ACC112 (cell line): ENCODE results near the gene IFRD2.

Experiments
- H2AFZ ChIP-seq: fragments of 200-600 bp; sonication (generic); one replicate; pipeline ENCODE4 v1.6.0; 2017; ENCODE audit warnings: antibody characterized with exemption, low read length; ENCODE audit not compliant: unreplicated experiment
- H3K27ac ChIP-seq: fragments of 200-600 bp; sonication (generic); 2 replicates; pipeline ENCODE4 v1.5.1; 2014; ENCODE audit warnings: low read depth, mild to moderate bottlenecking, antibody characterized with exemption, low read length, moderate library complexity
- H3K27me3 ChIP-seq: fragments of 200-600 bp; sonication (generic); 2 replicates; pipeline ENCODE4 v1.6.1; 2014; ENCODE audit warnings: mild to moderate bottlenecking, antibody characterized with exemption, low read length, moderate library complexity, mixed read lengths; ENCODE audit not compliant: insufficient read depth
- H3K36me3 ChIP-seq: fragments of 200-600 bp; sonication (generic); 2 replicates; pipeline ENCODE4 v1.6.1; 2016; ENCODE audit warnings: mild to moderate bottlenecking, antibody characterized with exemption, low read length, moderate library complexity, mixed read lengths; ENCODE audit not compliant: insufficient read depth
- H3K4me1 ChIP-seq: fragments of 200-600 bp; sonication (generic); one replicate; pipeline ENCODE4 v1.6.1; 2016; ENCODE audit warnings: low read length, mixed read lengths; ENCODE audit not compliant: insufficient read depth, unreplicated experiment, control insufficient read depth
- H3K4me3 ChIP-seq: fragments of 200-600 bp; sonication (generic); 2 replicates; pipeline ENCODE4 v1.5.1; 2014; ENCODE audit warnings: mild to moderate bottlenecking, low read depth, low read length
- H3K79me2 ChIP-seq: fragments of 200-600 bp; sonication (generic); one replicate; pipeline ENCODE4 v1.6.0; 2016; ENCODE audit warnings: low read length; ENCODE audit not compliant: control insufficient read depth, unreplicated experiment, insufficient read depth

Gene IFRD2

DNA sequence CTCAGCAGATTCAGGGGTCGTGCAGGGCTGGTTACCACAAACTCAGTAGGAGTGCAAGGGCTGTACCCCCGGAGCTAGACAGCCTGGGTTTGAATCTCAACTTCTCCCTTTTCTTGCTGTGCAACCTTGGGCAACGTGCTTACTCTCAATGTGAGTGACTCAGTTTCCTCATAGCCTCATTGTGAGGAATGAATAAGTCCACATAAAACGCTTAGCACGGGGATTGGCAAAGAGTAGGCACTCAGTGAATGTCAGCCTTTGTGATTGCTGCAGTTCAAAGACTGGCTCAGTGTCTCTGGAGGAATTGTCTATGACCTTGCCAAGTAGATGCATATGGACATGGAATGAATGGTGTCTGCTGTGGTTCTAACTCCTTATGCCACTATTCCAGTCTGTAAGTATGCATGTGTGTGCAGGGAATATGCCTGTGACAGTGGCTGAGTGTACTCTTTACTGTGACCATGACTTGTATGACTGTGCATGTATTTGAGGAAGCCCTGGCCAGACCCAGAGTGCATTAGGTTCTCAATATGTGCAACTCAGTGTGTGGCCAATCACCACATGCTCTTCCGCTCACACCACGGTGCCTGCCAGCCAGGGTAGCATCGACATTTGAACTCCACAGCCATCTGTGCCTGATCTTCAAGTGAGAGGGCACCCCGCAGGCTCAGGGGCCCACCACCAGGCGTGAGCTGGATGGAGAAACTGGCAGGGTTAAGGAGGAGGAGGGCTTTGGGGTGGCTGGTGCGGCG lies 7.9 kb upstream of the IFRD2 start:
- peak overlapping the region; percentile 40 for H2AFZ ChIP-seq

DNA sequence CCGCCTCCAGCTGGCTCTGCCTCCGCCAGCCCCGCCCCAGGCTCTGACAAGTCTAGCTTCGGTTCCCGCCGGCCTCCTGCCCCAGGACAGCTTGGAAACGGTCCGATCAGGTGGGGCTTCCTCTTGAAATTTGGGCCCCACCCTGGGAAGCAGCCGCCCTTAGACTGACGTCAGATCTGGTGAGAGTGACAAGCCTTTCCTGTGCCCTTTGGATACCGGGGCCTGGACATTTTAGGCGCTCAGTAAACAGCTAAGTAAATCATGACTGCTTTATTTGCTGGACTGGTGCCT lies 7.4 kb upstream of the IFRD2 start:
- H3K27me3 ChIP-seq = no peaks in the 10 kb centered on the region
- no peaks in the 10 kb centered on the region for H3K36me3 ChIP-seq
- H2AFZ ChIP-seq = peak overlapping the region; percentile 40
- peak overlapping the region; percentile 82 for H3K27ac ChIP-seq
- H3K79me2 ChIP-seq = peaks cover 5% of the 10 kb centered on the region
- peaks cover 20% of the 10 kb centered on the region for H3K4me1 ChIP-seq
- H3K4me3 ChIP-seq = peak overlapping the region; percentile 76

More for the DNA sequence above, 7.9 kb upstream of the IFRD2 start:
- H3K27me3 ChIP-seq = no peaks in the 10 kb centered on the region
- peaks cover 5% of the 10 kb centered on the region for H3K79me2 ChIP-seq
- peak overlapping the region; percentile 76 for H3K4me3 ChIP-seq
- H3K27ac ChIP-seq = peak overlapping the region; percentile 82
- no peaks in the 10 kb centered on the region for H3K36me3 ChIP-seq
- peaks cover 20% of the 10 kb centered on the region for H3K4me1 ChIP-seq

DNA sequence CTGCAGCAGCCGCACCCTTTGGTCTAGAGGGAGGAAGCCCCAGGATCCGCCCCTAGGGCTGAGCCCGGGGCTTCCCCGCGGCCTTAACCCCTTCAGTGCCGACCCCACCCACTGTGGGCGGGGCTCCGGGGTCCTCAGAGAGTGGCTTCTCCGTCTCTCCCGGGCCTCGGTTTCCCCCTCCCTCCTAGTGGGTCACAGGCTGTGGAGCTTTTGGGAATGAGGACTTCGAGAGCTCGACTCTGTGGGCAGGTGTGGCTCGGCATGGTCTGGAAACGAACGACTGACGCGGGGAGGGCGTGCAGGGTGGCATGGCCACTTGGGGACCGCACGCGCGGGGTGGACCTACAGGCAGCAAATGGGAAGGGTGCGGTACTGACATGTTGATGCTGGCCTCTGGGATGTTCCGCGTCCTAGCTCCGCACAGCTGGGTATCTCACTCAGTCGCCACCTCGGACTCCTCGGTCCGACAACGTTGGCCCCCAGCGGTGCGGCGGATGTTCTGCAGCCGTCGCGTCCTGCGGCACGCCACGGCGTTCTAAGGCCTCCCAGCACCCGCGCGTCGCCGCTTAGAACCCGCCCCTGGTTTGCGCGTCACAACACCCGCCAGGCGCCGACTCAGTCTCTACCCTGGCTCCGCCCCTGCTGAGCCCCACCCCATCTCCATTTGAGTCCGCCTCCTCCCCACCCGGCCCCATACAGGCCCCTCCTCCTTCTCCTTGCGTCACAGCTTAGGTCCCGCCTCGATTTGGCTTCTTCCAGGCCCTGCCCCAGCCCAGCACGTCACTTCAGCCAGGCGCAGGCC lies 6.8 kb upstream of the IFRD2 start, which contains the start of the genes HYAL3 and NAA80:
TSS of gene HYAL3 (minus strand) at position 570 of the 802 bp plus-strand sequence. CDS start 3,803 bp downstream, outside the sequence.
TSS of gene NAA80 (minus strand) at position 570 of the 802 bp plus-strand sequence. CDS start 1,942 bp downstream, outside the sequence.
- H2AFZ ChIP-seq = peak within 1 kb of the TSS; percentile 83
- H3K36me3 ChIP-seq = no peaks in the 10 kb centered on the region
- H3K4me1 ChIP-seq = peaks cover 20% of the 10 kb centered on the region
- H3K79me2 ChIP-seq = peaks cover 5% of the 10 kb centered on the region
- no peaks in the 10 kb centered on the region for H3K27me3 ChIP-seq
- H3K27ac ChIP-seq = peak within 1 kb of the TSS; percentile 82
- peak within 1 kb of the TSS; percentile 90 for H3K4me3 ChIP-seq

DNA sequence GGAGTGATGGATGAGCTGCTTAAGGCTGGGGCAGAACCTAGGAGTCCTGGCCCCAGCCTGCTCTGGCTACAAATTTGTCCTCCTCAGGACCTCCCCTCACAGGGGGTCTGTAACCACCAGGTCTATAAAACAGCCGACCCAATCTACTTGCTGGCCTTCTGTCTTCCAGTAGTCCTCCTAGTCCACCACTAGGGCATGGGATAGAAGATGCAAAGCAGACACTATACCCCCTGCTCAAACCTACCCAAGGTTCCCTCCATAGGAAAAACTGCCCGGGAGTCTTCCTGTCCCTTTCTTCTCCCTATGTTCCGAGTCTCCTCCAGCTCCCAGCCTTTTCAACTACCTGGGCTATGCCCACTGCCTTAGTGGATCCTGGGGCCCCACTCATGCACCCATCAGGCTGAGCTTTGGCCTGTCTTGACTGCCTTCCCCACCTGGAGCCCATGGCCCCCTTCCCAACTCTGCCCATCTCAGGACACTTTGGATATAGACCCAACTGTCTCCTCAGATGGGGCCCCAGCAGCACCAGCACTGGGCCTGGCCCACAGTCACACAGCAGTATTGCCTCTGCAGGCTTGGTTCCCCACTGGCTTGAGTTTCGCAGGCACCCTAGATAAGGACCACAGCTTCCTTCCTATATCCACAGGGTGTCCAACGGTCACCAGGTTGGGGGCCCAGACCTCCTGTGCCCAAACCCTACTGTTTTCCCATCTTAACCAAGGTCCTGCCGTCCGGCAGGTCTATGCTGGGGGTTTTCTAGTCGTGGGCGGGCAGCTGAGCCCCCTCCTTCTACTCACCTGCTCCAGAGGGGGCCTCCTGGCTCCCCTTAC lies 5.9 kb upstream of the IFRD2 start:
- H3K4me3 ChIP-seq = peak overlapping the region; percentile 90
- H3K36me3 ChIP-seq = no peaks in the 10 kb centered on the region
- H3K79me2 ChIP-seq = peaks cover 5% of the 10 kb centered on the region
- no peak overlapping the region for H2AFZ ChIP-seq
- H3K4me1 ChIP-seq = peaks cover 15% of the 10 kb centered on the region
- no peak overlapping the region for H3K27ac ChIP-seq
- no peaks in the 10 kb centered on the region for H3K27me3 ChIP-seq

DNA sequence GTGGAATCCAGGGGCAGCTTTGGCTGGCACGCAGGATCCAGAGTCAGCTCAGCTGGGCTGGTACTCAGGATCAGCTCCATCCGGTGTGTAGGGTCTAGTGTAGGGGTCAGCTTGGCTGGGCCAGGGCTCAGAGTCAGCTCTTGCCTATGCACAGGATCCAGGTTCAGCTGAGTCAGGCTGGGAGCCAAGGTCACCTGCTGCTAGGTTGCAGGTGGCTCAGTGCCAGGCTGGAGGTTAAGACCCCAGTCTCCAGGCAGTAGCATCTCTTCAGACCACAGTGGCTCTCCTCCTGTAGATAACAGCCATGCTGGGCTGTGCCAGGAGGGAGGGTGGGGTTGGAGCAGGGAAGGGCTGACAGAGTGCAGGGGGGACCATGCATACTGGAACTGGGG lies 5.2 kb upstream of the IFRD2 start:
- no peak overlapping the region; the same call in 1 of the 2 replicates for H3K4me3 ChIP-seq
- H3K4me1 ChIP-seq = peaks cover 20% of the 10 kb centered on the region
- H2AFZ ChIP-seq = no peak overlapping the region
- peaks cover 3% of the 10 kb centered on the region for H3K79me2 ChIP-seq
- no peaks in the 10 kb centered on the region for H3K27me3 ChIP-seq
- H3K27ac ChIP-seq = no peak overlapping the region
- H3K36me3 ChIP-seq = no peaks in the 10 kb centered on the region

DNA sequence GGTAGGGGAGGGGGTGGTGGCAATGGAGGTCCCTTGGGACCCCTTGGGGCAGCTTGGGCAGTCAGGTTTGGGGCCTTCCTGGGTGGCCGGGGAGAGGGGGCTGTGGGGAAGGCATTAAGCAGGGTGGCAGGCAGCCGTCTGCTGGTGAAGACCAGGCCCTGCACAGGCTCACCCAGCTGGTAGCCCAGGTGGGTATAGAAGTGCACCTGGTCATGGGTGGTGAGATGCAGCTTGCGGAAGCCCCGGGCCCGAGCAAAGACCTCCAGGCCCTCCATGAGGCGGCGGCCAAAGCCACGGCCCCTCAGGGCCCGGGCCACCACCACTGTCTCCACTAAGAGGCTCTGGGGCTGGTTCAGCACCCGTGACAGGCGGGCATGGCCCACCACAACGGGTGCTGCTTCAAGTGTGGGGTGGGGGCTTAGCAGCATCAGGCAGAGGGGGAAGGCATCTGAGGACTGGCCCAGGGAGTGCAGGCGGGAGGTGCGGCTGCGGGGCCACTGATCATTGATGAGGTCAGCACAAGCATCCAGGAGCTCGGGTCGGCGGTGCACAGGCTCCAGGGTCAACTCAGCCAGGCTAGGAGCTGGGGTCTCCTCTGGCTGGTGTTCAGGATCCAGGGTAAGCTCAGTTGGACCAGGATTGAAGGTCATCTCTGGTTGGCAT lies 4.6 kb upstream of the IFRD2 start:
- Histone ChIP-seq H3K27me3 (no peaks in the 10 kb centered on the region), H3K36me3 (no peaks in the 10 kb centered on the region), H3K27ac (no peak overlapping the region), H2AFZ (no peak overlapping the region), H3K79me2 (peaks cover 6% of the 10 kb centered on the region), H3K4me3 (no peak overlapping the region; the same call in 1 of the 2 replicates), H3K4me1 (peaks cover 20% of the 10 kb centered on the region)

DNA sequence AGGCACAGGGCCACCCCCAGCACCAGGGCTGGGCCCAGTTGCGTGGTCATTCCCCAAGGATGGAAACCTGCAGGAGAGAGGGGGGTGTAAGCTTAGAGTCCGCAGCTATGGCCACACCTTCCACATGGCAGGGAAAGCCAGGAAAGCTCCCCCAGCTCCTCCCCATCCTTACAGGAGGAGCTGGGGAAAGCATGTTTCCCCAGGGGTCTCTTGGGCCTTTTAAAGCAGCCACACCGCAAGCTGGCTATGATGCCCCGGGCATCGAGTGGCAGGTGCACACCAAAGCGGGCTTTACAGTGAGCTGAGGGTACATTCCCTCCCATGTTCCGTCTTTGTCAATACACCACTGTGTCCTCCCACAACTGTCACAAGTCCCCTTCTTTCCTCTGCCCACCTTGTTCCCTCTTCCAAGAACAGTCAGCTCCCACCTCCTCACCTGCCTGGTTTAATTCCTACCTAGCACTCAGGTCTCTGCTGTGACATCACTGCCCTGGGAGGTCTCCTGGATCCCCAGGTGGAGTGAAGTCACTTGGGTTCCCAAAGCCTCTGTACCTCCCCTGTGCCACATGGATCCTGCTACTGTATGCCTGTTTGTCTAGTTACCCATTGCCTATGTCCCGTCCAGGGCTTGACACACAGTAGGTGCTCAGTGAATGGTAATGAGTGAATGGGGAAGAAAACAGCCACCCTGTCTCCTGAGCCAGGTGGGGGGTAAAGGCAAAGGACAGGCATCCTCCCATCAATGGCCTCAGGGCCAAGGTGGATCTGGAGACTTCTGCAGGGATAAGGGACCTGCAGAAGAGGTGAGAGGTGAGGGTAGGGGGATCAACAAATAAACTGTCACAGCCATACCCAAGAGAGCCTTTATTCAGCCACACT lies 3.6 kb upstream of the IFRD2 start:
- Histone ChIP-seq H3K27ac (no peak overlapping the region), H3K79me2 (peaks cover 17% of the 10 kb centered on the region), H3K4me3 (no peak overlapping the region), H3K36me3 (no peaks in the 10 kb centered on the region), H3K4me1 (peaks cover 20% of the 10 kb centered on the region), H2AFZ (no peak overlapping the region), H3K27me3 (no peaks in the 10 kb centered on the region)

DNA sequence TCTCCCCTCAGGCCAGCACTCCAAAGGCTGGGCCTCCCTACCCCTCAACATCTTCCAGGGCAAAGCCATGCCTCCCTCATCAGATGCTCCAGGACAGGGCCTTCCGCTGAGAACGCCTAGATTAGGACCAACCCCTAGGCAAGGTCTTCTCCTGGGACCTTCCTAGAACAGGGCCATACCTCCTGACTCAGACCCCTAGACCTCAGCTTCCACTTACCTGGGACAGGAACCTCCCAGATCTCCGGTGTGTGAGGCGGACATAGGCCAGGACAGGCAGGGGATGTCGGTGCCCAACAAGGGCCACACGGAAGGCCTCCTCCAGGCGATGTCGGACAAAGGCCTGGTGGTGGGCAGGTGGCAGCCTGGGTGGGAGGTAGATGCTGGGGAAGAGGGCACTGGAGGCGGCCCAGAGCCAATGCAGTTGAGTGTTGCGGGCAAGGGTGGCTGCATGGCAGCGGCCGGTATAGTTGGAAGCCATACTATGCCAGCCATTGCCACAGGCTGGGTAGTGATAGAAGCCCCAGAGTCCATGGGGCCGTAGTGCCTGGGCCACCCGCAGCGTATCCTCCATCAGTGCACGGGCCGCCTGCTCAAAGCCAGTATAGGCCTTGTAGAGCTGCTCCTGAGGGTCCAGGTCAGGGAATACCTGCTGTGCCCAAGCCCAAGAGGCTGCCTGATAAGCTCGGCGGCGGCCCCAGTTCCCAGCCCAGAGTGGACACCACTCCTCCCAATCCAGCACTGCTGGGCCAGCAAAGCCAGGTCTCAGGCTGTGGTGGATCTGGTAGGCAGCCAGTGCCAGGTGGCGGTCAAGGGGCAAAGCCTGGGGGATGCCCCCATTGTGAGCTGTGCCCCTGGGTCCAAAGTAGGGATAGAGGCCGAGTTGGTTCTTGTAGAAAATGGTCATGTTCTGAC lies 2.5 kb upstream of the IFRD2 start:
- peaks cover 11% of the 10 kb centered on the region for H3K4me1 ChIP-seq
- H2AFZ ChIP-seq = no peak overlapping the region
- no peak overlapping the region for H3K27ac ChIP-seq
- H3K4me3 ChIP-seq = no peak overlapping the region
- H3K79me2 ChIP-seq = peaks cover 27% of the 10 kb centered on the region
- no peaks in the 10 kb centered on the region; the same call in 1 of the 2 replicates for H3K36me3 ChIP-seq
- no peaks in the 10 kb centered on the region for H3K27me3 ChIP-seq

DNA sequence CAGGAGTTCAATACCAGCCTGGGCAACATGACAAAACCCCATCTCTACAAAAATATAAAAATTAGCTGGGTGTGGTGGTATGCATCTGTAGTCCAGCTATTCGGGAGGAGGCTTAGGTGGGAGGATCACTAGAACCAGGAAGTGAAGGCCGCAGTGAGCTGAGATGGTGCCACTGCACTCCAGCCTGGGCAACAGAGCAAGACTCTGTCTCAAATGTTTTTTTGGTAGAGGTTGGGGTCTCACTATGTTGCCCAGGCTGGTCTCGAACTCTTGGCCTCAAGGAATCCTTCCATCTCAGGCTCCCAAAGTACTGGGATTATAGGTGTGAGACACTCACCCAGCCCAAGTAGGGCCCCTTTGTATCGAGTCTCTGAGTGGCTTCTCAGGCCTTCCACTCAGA lies 1.9 kb upstream of the IFRD2 start:
- no peak overlapping the region for H3K27ac ChIP-seq
- no peak overlapping the region for H2AFZ ChIP-seq
- H3K79me2 ChIP-seq = peaks cover 32% of the 10 kb centered on the region

More for the DNA sequence above, 1.9 kb upstream of the IFRD2 start:
- H3K4me1 ChIP-seq = peaks cover 10% of the 10 kb centered on the region
- no peaks in the 10 kb centered on the region for H3K27me3 ChIP-seq
- H3K36me3 ChIP-seq = no peaks in the 10 kb centered on the region; the same call in 1 of the 2 replicates
- no peak overlapping the region for H3K4me3 ChIP-seq
